Measurements from ENCODE around the gene FURIN. TPM values are rescaled to one million over a fixed set of nuclear protein-coding genes. Genes with fewer than 3 reads are reported as not detected.

The FURIN gene
- polyA plus RNA-seq, 3 donors: 6.5 to 47.3 (median 14.3) TPM

GRCh38 chr15:90869601-90870353, 1.4 kb downstream of the FURIN start:
- WGBS (ENCODE audit: insufficient coverage): 0% methylated on average over 2 of the region's 9 CpGs
- peak; percentile 78 to 97 (median 93) for DNase-seq
- no peak for TF ChIP-seq CTCF (IDR thresholded peaks at IDR 0.05)
- Histone ChIP-seq H3K79me2 (ENCODE audit: insufficient read depth, low read length) (peaks cover 43% of the 10 kb centered on the region), H2AFZ (ENCODE audit: insufficient read depth, low read depth, low read length, poor library complexity, severe bottlenecking) (no peak overlapping the region), H3K27ac (ENCODE audit: low read depth in 1 of 2, low read length in 2 of 2) (peak overlapping the region; percentile 65 to 91), H3K9ac (ENCODE audit: insufficient read depth, low read length, poor library complexity, severe bottlenecking) (peak overlapping the region; percentile 92), H3K4me1 (ENCODE audit: control insufficient read depth in 1 of 2, insufficient read depth in 2 of 2, low read length in 2 of 2) (peaks cover 58 to 84% of the 10 kb centered on the region in 2 donors), H3K36me3 (replicated peaks in 1 of 2; ENCODE audit: control insufficient read depth in 1 of 2, insufficient read depth in 2 of 2, low read length in 2 of 2) (no peaks in the 10 kb centered on the region), H3K27me3 (ENCODE audit: control insufficient read depth in 2 of 2, insufficient read depth in 2 of 2, low read length in 2 of 2) (no peaks in the 10 kb centered on the region), H4K20me1 (ENCODE audit: insufficient read depth, low read length) (peaks cover 28% of the 10 kb centered on the region), H3K9me3 (replicated peaks in 1 of 2; ENCODE audit: control insufficient read depth in 1 of 2, insufficient read depth in 1 of 2, low read length in 2 of 2) (no peaks in the 10 kb centered on the region), H3K4me3 (replicated peaks in 1 of 3; ENCODE audit: low read depth in 2 of 3, low read length in 3 of 3) (peak overlapping the region in 1 of 3 experiments; percentile 86), H3K4me2 (replicated peaks; ENCODE audit: extremely low read depth, low read length, poor library complexity, severe bottlenecking) (peak overlapping the region; percentile 96)
- Mint-ChIP-seq H3K27ac (peak overlapping the region; percentile 91 to 96 (median 92)), H3K27me3 (ENCODE audit: low read depth in 3 of 3) (peaks cover 0 to 2% (median 0%) of the 10 kb centered on the region in 3 donors), H3K4me1 (peaks cover 69% of the 10 kb centered on the region), H3K4me3 (peak overlapping the region; percentile 87 to 93), H3K9me3 (no peaks in the 10 kb centered on the region), H3K36me3 (peaks cover 6 to 12% of the 10 kb centered on the region in 2 donors)
- intact Hi-C loops (cut with micrococcal nuclease): loop anchor here (2.0 to 10.0 kb wide), 5 partner anchors 15 to 305 kb away; partner anchors contain the start of gene FES (in 1 of the 2)

- intact Hi-C loops (cut with micrococcal nuclease): loop anchor here (5.0 to 10.0 kb wide), 3 partner anchors 33 to 108 kb away; no protein-coding TSS in a partner anchor
- H3K4me2 ChIP-seq (replicated peaks; ENCODE audit: extremely low read depth, low read length, poor library complexity, severe bottlenecking): peak overlapping the region; percentile 96
- H3K36me3 Mint-ChIP-seq: peaks cover 12 to 18% of the 10 kb centered on the region in 2 donors
- H3K36me3 ChIP-seq (replicated peaks in 1 of 2; ENCODE audit: control insufficient read depth in 1 of 2, insufficient read depth in 2 of 2, low read length in 2 of 2): peaks cover 2 to 4% of the 10 kb centered on the region in 2 donors
- H2AFZ ChIP-seq (ENCODE audit: insufficient read depth, low read depth, low read length, poor library complexity, severe bottlenecking): peak overlapping the region; percentile 72
- H3K9me3 ChIP-seq (replicated peaks in 1 of 2; ENCODE audit: control insufficient read depth in 1 of 2, insufficient read depth in 1 of 2, low read length in 2 of 2): no peaks in the 10 kb centered on the region
- H3K4me1 ChIP-seq (ENCODE audit: control insufficient read depth in 1 of 2, insufficient read depth in 2 of 2, low read length in 2 of 2): peaks cover 56 to 81% of the 10 kb centered on the region in 2 donors
- TF ChIP-seq CTCF (IDR thresholded peaks at IDR 0.05): no peak
- H3K27me3 ChIP-seq (ENCODE audit: control insufficient read depth in 2 of 2, insufficient read depth in 2 of 2, low read length in 2 of 2): no peaks in the 10 kb centered on the region
- H3K79me2 ChIP-seq (ENCODE audit: insufficient read depth, low read length): peaks cover 51% of the 10 kb centered on the region
- peak overlapping the region; percentile 92 for H3K9ac ChIP-seq (ENCODE audit: insufficient read depth, low read length, poor library complexity, severe bottlenecking)
- H3K27ac ChIP-seq (ENCODE audit: low read depth in 1 of 2, low read length in 2 of 2): peak overlapping the region; percentile 71 to 91
- peaks cover 0 to 2% (median 2%) of the 10 kb centered on the region in 3 donors for H3K27me3 Mint-ChIP-seq (ENCODE audit: low read depth in 3 of 3)
- peaks cover 36% of the 10 kb centered on the region for H4K20me1 ChIP-seq (ENCODE audit: insufficient read depth, low read length)
- peaks cover 71% of the 10 kb centered on the region for H3K4me1 Mint-ChIP-seq
- no peaks in the 10 kb centered on the region for H3K9me3 Mint-ChIP-seq
- peak in 1 of 3 donors; percentile 11 for DNase-seq
- H3K4me3 ChIP-seq (replicated peaks in 1 of 3; ENCODE audit: low read depth in 2 of 3, low read length in 3 of 3): peak overlapping the region; percentile 65 to 86 (median 72)
- peak overlapping the region; percentile 87 to 93 for H3K4me3 Mint-ChIP-seq
- 33% methylated on average over 13 of the region's 19 CpGs for WGBS (ENCODE audit: insufficient coverage)
- peak overlapping the region; percentile 91 to 96 (median 92) for H3K27ac Mint-ChIP-seq
Observed at GRCh38 chr15:90870354-90871138, 2.2 kb downstream of the FURIN start.
